ENCODE results near the gene AGAP1.

Gene AGAP1

DNA sequence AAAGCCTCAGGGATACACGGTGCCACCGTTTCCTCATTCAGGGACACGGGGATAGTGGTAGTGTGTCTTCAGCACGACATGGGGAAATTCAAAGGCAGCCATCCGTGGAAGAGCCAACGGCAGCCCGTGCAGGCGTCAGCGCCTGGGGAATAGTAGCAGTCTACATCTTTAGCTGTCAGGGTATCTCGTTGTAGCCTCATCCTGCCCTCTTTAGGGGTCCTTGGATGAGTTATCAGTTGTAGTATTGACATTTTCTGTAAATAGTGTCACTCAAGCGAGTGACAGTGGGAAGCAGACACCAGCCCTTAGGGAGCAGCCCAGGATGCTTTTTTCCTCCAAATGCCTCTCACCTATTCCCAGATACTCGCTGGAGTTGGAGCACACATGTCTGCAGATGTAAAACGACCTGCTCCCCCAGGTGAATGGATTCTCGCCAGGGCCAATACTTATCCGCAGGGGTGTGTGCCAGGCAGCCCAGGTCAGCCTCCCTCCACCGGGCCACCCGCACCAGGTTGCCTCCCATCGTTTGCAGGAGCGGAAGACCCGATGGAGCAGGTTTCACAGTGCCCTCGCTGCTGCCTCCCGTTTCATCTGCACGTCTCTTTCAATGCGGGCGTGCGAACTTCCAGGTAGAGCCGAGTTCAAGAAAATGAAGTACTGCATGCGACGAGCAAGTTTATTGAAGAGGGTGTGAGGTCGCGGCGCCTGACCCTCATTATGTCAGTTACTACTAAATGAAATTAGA, 41.0 kb downstream of the AGAP1 start:
- DNase-seq, result peak; percentile 65

DNA sequence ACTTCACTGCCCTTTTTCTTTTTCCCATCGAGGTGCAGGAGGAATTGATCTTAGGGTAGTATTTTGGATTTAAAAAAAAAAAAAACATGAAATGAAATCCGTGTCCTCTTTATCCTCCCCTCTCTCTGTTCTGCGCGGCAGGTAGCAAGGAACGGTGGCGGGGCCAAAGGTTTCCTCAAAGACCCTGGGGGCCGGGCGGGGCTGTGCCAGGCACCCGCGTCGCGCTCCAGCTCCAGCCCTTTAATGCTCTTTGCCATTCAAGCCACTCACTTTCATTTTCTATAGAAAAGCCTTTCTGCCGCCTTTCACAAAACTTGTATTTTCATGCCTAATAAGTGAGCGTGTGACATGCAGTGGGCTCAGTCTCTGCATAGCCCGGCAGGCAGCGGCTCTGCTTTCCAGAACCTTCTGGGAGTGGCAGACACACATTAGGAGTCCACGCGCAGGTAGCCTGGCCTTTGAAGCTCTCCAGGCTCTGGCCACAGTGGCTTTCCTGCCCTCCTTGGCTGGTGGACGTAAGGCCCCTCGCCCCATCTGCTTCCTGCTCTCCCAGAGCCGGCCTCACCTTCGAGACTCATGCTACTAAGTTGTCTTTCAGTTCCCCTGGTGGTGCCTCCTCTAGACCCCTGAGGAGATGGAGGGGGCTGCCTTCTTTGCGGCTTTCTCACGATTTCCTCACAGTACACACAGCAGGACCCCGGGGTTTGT, 41.7 kb downstream of the AGAP1 start:
- no peak for DNase-seq

DNA sequence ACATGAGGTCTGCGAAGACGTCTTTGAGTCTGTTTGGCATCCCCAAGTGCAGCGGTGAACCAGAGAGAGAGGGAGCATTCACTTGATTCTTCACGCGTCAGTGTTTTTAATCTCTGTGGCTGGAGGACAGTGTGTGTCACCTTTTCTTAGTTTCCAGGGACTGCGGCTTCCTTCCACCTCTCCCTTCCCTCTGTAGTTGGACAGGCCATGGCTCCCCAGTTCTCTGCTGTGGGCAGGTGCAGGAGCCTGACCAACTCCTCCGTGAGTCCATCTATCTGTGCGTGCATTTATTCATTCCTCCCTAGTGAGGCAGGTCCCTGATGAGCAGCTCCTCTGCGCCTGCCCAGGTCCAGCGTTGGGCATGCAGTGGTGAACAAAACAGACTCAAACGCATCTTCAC, 42.9 kb downstream of the AGAP1 start:
- no peak for DNase-seq

DNA sequence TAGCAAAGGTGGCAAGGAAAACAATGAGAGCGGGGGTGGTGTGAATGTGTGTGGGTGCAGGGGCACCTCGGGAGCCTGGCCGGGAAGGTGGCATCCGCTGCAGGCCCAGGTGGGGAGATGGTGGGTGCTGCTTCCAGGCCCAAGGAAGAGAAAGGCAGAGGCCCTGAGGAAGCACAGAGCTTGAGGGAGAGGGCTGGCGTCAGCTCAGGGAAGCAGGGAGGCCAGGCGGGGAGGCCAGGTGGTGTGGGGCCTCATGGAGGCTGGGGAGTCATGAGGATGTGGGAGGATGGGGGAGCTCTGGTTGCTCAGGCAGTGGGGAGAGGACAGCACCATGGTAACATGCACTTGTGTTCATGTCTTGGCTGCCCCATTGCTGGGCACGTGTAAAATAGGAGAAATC, 43.3 kb downstream of the AGAP1 start:
- DNase-seq, result no peak

DNA sequence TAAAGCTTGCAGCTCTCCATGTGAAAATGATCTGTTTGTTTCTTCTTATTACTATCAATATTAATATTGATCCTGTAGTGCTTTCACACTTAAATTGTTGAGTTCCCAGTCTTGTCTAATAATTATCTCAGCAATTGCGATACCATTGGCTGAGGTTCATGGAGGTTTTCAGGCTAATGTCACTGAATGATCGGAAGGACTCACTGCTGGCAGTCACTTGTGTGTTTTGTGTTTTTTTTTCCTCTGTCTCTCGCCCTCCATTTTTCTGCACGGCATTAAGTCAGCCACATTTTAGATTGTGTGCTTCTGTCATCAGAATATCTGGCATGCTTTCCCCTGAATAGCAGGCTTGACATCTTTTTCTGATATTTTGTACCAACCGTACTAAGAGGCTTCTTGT, 43.7 kb downstream of the AGAP1 start:
- no peak for DNase-seq

DNA sequence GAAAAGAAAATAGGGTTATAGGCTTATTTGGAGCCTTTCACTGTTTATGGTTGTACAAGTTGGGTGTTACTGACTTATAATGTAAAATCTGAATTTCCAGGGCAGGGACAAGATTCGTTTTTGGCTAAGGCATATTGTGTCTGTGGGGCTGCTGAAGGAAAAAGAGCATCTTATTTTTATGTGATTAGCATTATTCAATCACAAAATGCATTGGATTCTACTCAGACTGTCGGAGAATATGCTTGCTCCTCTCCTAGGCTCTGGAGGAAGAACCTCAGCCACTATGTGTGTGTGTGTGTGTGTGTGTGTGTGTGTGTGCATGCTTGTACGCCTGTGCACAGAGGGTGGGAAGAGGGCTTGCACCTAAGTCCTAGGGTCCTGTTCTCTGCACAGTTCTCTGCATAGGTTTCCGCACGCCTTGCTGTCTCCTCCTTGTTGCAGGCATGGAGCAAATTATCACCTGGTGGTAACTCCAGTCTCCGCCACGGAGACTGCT, 44.3 kb downstream of the AGAP1 start:
- no peak for DNase-seq

DNA sequence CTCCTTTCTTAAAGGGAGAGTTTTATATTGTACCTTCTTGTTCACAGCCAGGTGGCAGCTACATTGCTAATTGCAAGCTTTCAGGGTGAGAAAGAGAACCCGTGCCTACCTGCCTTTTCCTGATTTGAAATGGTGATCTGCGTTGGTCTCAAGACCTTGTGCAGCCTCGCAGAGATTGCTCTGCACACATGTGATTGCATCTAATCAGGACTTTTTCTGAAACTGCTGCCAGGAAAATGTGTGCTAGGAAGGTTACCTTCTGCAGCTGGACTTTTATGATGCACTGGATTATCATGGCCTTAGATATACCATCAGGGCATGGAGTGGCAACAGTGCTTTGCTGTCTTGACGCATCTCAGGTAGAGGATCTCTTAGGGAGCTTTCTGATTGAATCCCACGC, 45.1 kb downstream of the AGAP1 start:
- DNase-seq, result no peak

DNA sequence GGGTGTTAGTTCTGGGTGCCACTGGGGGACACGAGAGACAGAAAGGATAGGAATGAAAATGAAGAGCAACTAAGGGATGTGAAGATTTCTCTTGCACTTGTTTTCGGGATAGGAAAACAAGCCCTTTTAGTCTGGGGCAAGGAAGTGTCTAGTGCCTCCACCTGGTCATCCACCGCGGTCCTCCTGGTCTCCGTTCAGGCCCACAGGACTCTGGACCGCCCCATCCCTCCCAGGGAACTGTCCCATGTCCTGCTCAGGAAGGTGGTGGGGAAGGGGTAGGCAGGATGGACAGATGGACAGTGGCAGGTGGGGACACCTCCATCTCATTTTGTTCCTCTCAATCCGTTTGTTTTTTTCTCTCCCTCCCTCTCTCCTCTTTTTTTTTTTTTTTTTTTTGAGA, 45.9 kb downstream of the AGAP1 start:
- no peak for DNase-seq

DNA sequence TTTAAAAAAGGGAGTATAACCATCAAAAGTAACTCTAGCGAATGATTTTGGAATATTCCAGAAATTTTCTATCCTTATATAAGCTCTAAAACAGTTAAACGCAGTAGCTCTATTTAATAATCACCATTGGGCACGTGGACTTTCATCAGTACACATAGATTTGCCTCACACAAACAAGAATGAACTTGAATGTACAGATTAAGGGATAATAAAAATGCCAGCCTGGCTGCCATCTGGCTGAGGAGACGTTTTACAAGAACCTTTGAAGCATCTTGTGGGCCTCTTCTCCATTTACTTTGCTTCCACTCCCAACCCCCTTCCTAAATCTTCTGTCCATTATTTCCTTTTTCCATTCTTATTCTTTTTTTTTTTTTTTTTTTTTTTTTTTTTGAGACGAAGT, 47.2 kb downstream of the AGAP1 start:
- peak; percentile 61 for DNase-seq

DNA sequence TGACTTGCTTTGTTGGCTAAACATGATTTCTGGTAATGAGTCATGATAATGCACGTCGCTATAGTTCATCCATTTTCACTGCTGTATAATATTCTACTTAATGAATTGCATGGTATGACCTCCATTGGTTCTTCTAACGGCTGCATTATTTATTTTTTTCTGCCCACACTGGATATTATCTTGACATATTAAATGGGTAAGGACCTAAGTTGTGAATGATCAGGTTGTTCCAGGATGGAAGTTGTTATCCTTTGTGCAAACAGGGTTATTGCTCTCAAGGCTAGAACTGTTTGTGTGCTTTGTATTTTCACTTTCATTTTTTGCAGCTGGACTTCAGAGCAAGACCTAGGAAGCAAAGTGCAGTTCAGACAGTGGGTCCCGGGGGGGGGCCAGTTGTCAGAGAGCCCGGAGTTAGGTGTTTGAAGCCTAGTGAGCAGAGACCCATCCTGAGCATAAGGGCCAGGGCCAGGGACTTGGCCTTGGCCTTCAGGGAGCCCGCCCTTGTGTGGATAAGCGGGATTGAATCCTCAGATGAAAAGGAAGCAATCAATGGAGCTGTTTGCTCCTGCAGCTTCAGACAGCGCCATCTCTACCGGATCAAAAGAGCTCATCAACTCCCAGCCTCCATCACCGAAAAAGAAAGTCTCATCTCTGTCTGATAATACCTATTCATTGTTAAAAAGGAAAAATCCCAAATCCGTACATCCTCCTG, 48.2 kb downstream of the AGAP1 start:
- DNase-seq, result no peak

DNA sequence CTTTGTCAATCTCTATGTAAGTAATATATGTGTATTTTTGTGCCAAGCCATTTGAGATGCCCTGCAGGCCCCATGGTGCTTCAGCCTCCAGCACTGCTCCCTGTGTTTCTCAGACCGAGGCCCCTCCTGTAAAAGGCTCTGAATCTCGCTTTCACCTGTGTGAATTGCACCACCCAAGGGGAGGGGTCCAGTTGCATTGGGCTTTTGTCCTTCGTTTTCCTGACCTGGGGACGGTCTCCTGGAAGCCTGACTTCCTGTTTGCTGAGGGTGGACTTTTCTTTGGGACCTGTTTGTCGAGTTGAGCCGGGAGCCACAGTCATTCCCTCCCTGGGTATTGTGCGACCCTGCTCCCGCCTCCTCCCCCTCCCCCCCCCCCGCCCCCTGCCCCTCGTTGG, 48.9 kb downstream of the AGAP1 start:
- DNase-seq, result no peak

DNA sequence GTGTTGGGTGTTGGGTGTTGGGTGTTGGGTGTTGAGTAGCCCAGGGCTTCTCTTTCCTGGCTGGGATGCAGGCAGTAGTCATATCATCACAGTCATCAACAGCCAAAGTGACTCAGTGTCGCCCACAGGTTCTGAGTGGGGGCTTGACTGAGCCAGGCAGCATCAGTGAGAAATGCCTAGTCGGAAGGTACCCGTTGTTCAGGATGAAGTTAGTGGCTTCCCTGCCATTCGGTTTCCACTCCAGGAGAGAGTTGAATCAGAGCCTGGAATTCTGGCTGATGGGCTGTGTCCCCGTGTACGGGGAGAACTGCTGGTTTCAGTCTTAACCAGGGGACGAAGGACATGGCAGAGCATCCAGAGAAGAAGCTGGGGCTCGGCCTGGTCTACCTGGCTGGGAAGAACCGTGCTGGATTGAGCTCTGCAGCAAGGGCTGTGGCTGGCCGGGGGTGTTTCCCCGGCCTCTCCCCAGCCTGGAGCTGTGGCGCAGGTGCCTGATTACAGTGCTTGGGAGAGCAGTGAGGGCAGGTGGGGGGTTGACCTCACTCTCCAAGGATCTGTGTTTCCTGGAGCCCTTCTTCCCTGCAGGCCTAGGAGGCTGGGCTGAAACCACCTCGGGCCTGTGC, 49.4 kb downstream of the AGAP1 start:
- DNase-seq, result no peak

DNA sequence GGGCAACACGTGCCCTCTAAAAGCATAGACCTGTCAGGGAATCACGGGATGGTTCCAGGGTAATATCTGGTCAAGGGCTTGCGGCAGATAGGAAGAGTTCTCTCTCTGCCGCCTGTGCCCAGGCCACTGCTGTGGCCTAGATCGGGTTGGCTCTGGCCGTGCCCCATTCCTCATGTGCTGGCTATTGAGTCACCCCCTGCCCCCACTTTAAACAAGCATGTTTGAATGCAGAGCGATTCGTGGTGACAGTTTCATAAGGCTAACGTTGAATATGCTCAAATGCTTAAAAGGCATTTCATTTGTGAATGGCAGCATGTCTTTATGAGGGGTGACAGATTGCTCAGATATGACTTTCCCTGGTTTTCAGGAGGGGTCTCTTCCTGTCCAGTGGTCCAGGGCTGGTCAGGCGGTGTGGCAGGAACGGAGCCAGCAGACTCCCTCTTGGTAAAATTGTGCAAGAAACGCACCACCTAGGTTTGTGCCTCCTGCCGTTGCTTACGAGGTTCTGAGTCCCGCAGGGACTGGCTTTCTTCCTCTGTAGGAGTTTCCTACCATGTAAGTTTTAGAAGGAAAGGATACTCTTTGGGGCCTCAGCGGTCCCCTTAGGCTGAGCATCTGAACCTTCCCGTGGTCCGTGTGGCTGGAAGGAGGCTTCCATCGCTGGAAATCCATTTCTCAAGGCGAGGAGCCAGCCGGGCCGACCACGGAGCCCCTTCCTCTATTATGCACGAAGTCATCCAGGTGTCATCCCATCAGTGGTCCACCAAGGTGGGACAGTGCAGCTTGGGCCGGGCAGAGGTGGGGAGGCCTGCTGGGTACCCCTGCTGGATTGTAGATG, 50.2 kb downstream of the AGAP1 start:
- no peak for DNase-seq

DNA sequence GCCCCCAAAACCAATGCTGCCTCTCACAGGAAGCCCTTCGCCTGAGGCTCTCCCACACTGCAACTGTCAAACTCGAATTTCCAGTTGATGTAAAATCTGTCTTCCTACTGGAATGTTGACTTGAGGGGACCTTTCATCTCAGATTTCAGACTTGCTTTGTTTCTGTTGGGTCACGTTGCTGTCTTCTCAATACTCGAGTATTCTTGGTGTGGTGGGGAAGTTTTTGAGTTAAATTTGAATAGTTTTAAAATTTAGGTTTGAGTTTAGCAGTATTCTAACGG, 50.8 kb downstream of the AGAP1 start:
- no peak for DNase-seq

DNA sequence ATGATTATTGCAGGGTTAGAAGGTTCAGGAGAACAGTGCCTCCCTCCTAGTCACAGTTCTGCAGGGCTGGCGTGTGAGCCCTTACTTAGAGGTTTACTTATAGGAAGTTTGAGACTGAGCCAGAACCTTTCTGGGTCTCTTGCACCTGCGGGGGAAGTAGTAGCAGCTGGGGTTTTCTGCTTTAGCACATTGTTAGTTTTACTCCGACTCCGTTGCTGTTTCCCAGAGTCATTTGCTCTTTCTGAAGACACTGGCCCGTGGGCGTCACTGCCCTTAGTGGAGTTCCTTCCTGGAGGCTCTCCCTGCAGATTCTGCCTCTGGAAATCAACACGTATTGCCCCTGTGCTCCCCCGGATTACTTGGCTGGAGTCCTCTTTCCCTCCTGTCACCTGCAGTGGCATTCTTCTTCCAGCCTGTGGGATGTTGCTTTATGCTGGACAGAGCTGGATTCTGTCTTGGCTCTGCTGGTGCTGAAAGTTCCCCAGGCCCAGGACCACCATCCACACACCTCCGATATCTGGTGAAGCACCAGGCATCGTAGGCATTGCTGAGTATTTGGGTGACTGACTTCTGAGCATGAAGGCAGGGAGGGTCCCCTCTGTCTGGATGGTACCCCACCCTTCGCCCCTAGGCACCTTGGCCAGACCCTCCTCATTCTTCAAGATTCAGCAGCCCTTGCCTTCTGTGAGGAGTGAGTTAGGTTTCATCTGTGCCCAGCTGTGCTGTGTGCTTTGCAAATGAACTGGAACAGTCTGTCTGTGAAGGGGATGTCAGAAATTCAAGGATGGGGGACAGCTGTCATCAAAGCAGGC, 51.7 kb downstream of the AGAP1 start:
- peak; percentile 22 for DNase-seq

DNA sequence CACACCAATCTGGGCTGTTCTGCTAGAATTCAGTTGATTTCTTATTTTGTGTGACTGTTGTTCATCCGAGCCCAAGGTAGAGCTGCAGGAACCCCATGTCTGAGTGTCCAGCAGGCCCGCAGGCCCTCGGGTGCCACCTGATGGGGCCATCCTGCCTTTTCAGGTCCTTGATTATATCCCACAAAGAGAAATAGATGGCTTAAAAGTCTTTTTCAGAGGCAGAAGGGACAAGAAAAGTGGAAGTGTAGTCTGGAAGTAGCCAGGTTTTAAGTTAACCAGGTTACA, 52.2 kb downstream of the AGAP1 start:
- DNase-seq, result no peak

DNA sequence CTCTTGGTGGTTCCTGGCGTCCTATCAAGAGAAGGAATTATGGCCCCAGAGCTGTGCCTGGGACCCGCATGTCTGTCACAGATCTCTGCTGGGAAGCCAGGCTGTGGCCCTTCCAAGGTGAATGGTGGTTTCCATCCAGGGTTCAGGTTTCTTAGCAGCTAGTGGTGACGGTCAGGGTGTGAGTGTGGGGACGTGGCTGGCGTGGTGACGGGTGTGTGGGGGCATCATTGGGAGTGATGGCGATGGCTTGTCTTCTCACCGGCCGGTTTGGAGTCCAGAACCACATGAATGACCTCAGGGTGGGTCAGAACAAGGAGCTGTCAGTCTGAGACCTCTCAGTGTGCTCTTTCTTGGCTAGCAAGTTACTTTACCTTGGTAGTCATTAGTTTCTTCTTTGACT, 52.6 kb downstream of the AGAP1 start:
- DNase-seq, result no peak

DNA sequence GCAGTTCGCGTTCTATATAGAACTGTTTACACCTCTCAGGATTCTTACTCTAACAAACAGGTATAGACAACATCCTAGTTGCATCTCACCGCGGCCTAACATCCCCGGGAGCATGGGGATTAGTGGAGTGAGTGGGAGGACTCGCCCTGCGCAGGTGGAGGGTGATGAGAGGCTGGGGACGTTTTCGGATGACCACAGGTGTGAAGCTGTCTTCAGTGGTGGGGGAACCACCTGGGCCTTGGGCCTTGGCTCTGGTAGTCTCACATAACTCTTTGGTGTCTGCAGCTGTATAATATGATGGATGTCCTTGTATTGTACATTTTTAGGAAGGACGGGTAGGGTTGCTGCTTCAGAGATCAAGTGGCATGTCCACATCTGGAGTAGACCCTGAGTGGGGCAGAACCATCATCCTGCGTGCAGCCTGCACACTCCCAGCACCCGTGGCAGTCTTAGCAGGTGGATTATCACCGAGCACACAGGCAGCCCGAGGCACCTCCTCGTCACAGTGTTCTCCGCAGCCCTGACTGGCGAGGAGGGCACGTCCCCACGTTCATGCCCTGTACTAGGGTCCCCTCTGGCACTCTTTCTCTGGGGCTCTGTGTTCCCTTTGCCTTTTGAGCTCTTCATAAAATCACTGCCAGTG, 56.0 kb downstream of the AGAP1 start:
- no peak for DNase-seq

DNA sequence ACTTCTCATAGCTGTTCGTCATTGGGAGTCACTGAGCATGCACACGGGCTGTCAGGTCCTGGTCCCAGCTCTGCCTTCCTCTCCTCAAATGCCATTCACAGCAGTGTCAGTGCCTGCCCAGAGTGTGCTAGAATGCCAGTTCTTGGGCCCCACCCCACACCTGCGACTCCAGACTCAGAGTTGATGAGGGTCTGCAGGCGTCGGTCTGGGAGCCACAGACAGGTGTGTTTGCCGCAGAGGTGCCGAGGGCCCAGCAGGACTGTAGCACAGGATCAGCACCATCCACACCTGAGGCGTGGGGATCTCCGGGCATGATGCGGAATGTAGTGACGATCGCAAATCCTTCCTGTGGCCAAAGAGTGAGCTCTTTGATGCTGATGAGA, 56.5 kb downstream of the AGAP1 start:
- DNase-seq, result no peak

DNA sequence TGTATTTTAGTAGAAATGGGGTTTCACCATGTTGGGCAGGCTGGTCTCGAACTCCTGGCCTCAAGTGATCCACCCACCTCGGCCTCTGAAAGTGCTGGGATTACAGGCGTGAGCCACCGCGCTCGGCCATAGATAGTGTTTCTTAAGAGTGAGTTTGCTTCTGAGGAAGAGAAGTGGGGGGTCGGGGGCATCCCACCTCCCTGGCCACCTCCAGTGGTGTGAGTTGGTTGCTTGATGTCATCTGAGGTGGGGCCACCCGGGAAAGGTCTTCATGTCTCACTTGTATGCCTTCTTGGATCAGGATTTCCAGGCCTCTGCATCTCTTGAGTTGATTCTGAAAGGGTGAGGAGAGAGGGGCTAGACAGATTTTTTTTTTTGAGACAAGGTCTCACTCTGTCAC, 57.1 kb downstream of the AGAP1 start:
- DNase-seq, result no peak

DNA sequence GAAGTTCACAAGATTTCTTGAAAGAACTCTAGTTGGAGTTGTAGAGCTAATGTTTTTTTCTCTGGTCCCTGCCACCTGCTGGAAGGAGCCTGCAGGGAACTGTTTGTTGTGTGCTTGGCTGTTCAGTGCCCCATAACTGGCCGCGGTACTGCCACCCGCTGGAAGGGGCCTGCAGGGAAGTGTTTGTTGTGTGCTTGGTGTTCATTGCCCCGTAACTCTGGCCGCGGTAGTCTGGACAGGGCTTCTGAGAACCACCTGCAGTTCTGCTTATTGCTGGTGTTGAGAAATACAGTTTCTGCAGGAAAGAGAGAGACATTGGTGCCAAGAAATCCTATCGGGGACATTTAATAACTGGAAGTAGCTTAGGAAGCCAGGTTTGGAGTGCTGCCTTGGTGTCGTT, 58.1 kb downstream of the AGAP1 start:
- DNase-seq, result peak; percentile 5

DNA sequence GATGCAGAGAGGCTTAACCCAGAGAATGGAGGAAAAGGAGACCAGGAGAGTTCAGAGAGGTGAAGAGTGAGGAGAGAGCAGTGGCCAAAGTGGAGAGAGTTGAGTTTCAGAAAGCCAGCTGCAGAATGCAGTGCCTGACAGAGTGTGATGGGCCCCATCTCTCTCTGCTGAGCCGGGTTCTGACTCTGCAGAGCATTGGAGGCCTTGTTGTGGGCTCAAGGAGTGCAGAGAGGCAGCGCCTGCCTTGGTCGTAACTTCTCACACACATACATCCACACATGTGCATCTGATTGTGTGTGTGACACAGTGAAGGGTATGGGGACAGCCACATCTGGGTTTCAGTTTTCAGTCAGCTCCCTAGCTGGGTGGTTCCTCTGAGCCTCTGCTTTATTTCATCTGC, 58.8 kb downstream of the AGAP1 start:
- no peak for DNase-seq
